Breast epithelium (tissue), 3 donors: ENCODE measurements around the gene COL25A1.

Experiments used
- CTCF ChIP-seq, 3 donors: fragments of 450-650 bp; IDR thresholded peaks; one replicate each; pipeline ENCODE4 v1.5.1; 2016 to 2017; ENCODE audit warnings: antibody characterized with exemption in 3 of 3, mild to moderate bottlenecking in 3 of 3, moderate library complexity in 3 of 3
- POLR2AphosphoS5 ChIP-seq, 3 donors: sonication (generic); formaldehyde crosslinking; IDR thresholded peaks; one replicate each; pipeline ENCODE4 v1.6.1; 2017; ENCODE audit warnings: antibody characterized with exemption in 3 of 3

GRCh38 chr4:108901291-108901690, 401.2 kb downstream of the COL25A1 start:
- TF ChIP-seq CTCF (IDR thresholded peaks at IDR 0.05) (no peak), POLR2AphosphoS5 (IDR thresholded peaks at IDR 0.05) (no peak)
